HG02642 (cell line): ENCODE data around the gene PLXDC1.
"Not testable (repeated sequence)": the region's sequence is repeated elsewhere in the genome, so short reads cannot be mapped to it uniquely, and the experiment has no call there.

Experiments
- ATAC-seq: cut with Tn5 transposase; IDR thresholded peaks from one replicate; pipeline ENCODE4 v1.9.1; 2021; ENCODE audit warnings: mild to moderate bottlenecking; ENCODE audit not compliant: unreplicated experiment, poor library complexity

PLXDC1 gene

GRCh38 chr17:39183045-39183444 lies 31.6 kb upstream of the PLXDC1 start:
- no peak for ATAC-seq

- ATAC-seq = no peak
These were observed 29.9 kb upstream of the PLXDC1 start for GRCh38 chr17:39181303-39181702.

- ATAC-seq = no peak
These were observed 27.1 kb upstream of the PLXDC1 start for GRCh38 chr17:39178536-39178935.

- ATAC-seq = no peak
These were observed 25.8 kb upstream of the PLXDC1 start for GRCh38 chr17:39177256-39177655.

- ATAC-seq = no peak
These were observed 24.3 kb upstream of the PLXDC1 start for GRCh38 chr17:39175695-39176093.

GRCh38 chr17:39174920-39175694 lies 23.7 kb upstream of the PLXDC1 start:
- no peak for ATAC-seq

- ATAC-seq = no peak
These were observed 22.3 kb upstream of the PLXDC1 start for GRCh38 chr17:39173526-39174274.

- ATAC-seq = no peak
These were observed 21.6 kb upstream of the PLXDC1 start for GRCh38 chr17:39173080-39173479.

- ATAC-seq = no peak
These were observed 20.5 kb upstream of the PLXDC1 start for GRCh38 chr17:39171933-39172332.

GRCh38 chr17:39170558-39170957 lies 19.1 kb upstream of the PLXDC1 start:
- ATAC-seq = no peak

GRCh38 chr17:39170109-39170508 lies 18.7 kb upstream of the PLXDC1 start:
- ATAC-seq = no peak

- ATAC-seq = no peak
These were observed 18.1 kb upstream of the PLXDC1 start for GRCh38 chr17:39169518-39169917.

GRCh38 chr17:39169101-39169500 lies 17.7 kb upstream of the PLXDC1 start:
- no peak for ATAC-seq

- not testable (repeated sequence) for ATAC-seq
These were observed 17.1 kb upstream of the PLXDC1 start for GRCh38 chr17:39168503-39168902.

GRCh38 chr17:39167476-39167875 lies 16.0 kb upstream of the PLXDC1 start:
- no peak for ATAC-seq

- ATAC-seq = no peak
These were observed 15.2 kb upstream of the PLXDC1 start for GRCh38 chr17:39166437-39167335.

- ATAC-seq = no peak
These were observed 14.5 kb upstream of the PLXDC1 start, which contains the start of gene ARL5C for GRCh38 chr17:39165841-39166349. Gene ARL5C, minus strand, starts transcription at chr17:39166161. Its CDS starts 401 bp downstream, at chr17:39165760.

GRCh38 chr17:39165178-39165840 lies 13.9 kb upstream of the PLXDC1 start:
- peak; percentile 7 for ATAC-seq

GRCh38 chr17:39164675-39165143 lies 13.3 kb upstream of the PLXDC1 start:
- ATAC-seq = peak; percentile 81

- ATAC-seq = no peak
These were observed 10.5 kb upstream of the PLXDC1 start for GRCh38 chr17:39161962-39162361.
